Calu3 (cell line): ENCODE data around the gene NUPR1. TPM values are rescaled to one million over a fixed set of nuclear protein-coding genes. Genes with fewer than 3 reads are reported as not detected.

ENCODE experiments used
- total RNA-seq: library from RNA; stranded (reverse); gene quantifications from 2 replicates; pipeline ENCODE4 v1.2.3, GENCODE V29; 2022

NUPR1 gene
- total RNA-seq, 1 experiment from 2014 or later: 0.73 TPM

Other genes with a start within 250 kb of the NUPR1 start
- gene SBK1, start 246.4 kb downstream of the NUPR1 start, total RNA-seq: 4.4 and 4.9 TPM in 2 replicates
- gene NPIPB6, start 175.5 kb downstream of the NUPR1 start, total RNA-seq: 2.5 and 2.6 TPM in 2 replicates
- 146 and 151 TPM in 2 replicates for gene EIF3CL, start 135.1 kb downstream of the NUPR1 start, total RNA-seq
- gene NPIPB7, start 66.6 kb downstream of the NUPR1 start, total RNA-seq: not detected in 2 replicates
- gene CLN3, start 46.9 kb downstream of the NUPR1 start, total RNA-seq: 31.8 and 33.5 TPM in 2 replicates
- gene APOBR, start 44.3 kb downstream of the NUPR1 start, total RNA-seq: 0.14 TPM in 1 of 2 replicates, not detected in the other
- not detected in 2 replicates for gene IL27, start 32.1 kb downstream of the NUPR1 start, total RNA-seq
- gene SGF29, start 14.9 kb upstream of the NUPR1 start, total RNA-seq: 27.9 and 31.0 TPM in 2 replicates
- gene SULT1A2, start 58.1 kb upstream of the NUPR1 start, total RNA-seq: 1.9 and 2.5 TPM in 2 replicates
- gene SULT1A1, start 71.1 kb upstream of the NUPR1 start, total RNA-seq: 14.0 and 15.0 TPM in 2 replicates
- 1.2 and 1.8 TPM in 2 replicates for gene NPIPB8, start 99.1 kb upstream of the NUPR1 start, total RNA-seq
- 1,403 and 1,537 TPM in 2 replicates for gene EIF3C, start 172.5 kb upstream of the NUPR1 start, total RNA-seq
- 5.2 and 7.0 TPM in 2 replicates for gene NPIPB9, start 212.8 kb upstream of the NUPR1 start, total RNA-seq